Measurements from ENCODE around the gene TFAP2C.

The TFAP2C gene

DNA sequence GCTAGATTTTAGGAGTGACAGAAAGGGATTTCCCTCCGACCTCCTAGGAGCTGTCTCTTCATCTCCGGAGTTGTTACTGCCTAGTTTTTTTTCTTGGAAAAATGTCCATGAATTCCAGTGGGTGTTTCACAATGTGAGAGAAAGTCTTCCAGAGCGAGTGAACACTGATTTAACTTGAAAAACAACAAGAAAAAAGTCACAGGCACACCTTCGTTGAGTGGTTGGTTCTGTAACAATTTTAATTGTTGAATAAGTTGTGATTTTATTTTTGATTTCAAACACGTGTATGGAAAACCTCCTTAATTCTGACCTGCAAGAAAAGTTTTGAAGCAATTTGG, 2.9 kb downstream of the TFAP2C start:
- no peak for ATAC-seq
- TF ChIP-seq ISL1 (CRISPR knock-in tag; IDR thresholded peaks at IDR 0.05) (no peak), ZNF70 (CRISPR knock-in tag; IDR thresholded peaks at IDR 0.05) (no peak)

DNA sequence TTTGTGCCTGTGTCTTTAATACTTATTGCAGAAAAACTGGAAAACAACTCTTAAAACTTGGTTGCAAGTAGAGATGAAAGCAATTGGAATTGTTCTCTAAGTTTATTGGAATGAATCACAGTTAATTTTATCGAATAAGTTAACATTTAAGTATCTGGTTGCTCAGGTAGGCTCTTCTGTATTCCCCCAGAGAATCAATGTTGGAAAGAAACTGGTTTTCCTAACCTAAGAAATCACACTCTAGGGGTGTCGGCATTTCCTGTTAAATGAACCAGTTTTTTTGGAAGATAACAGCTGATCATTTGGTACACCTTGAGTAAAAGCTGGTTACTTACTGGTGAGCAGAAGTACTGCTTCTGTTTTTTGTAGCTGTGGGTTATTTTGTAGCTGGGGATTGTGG, 5.2 kb downstream of the TFAP2C start:
- TF ChIP-seq OSR1 (CRISPR knock-in tag; IDR thresholded peaks at IDR 0.05) (no peak), GLIS3 (CRISPR knock-in tag; IDR thresholded peaks at IDR 0.05) (no peak), ZC3H10 (CRISPR knock-in tag; IDR thresholded peaks at IDR 0.05) (no peak), PPARA (CRISPR knock-in tag; IDR thresholded peaks at IDR 0.05; ENCODE audit: borderline replicate concordance) (no peak), ARNTL (CRISPR knock-in tag; IDR thresholded peaks at IDR 0.05; ENCODE audit: borderline replicate concordance, low read depth) (no peak), TOX (CRISPR knock-in tag; IDR thresholded peaks at IDR 0.05; ENCODE audit: borderline replicate concordance) (no peak), ESRRG (CRISPR knock-in tag; IDR thresholded peaks at IDR 0.05) (no peak), ZFP30 (CRISPR knock-in tag; IDR thresholded peaks at IDR 0.05) (no peak), ZNF8 (CRISPR knock-in tag; IDR thresholded peaks at IDR 0.05) (no peak)
- TF ChIP-seq, protein P1, sequence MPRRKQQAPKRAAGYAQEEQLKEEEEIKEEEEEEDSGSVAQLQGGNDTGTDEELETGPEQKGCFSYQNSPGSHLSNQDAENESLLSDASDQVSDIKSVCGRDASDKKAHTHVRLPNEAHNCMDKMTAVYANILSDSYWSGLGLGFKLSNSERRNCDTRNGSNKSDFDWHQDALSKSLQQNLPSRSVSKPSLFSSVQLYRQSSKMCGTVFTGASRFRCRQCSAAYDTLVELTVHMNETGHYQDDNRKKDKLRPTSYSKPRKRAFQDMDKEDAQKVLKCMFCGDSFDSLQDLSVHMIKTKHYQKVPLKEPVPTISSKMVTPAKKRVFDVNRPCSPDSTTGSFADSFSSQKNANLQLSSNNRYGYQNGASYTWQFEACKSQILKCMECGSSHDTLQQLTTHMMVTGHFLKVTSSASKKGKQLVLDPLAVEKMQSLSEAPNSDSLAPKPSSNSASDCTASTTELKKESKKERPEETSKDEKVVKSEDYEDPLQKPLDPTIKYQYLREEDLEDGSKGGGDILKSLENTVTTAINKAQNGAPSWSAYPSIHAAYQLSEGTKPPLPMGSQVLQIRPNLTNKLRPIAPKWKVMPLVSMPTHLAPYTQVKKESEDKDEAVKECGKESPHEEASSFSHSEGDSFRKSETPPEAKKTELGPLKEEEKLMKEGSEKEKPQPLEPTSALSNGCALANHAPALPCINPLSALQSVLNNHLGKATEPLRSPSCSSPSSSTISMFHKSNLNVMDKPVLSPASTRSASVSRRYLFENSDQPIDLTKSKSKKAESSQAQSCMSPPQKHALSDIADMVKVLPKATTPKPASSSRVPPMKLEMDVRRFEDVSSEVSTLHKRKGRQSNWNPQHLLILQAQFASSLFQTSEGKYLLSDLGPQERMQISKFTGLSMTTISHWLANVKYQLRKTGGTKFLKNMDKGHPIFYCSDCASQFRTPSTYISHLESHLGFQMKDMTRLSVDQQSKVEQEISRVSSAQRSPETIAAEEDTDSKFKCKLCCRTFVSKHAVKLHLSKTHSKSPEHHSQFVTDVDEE (CRISPR knock-in tag; IDR thresholded peaks at IDR 0.05): no peak
- TF ChIP-seq, protein P2, sequence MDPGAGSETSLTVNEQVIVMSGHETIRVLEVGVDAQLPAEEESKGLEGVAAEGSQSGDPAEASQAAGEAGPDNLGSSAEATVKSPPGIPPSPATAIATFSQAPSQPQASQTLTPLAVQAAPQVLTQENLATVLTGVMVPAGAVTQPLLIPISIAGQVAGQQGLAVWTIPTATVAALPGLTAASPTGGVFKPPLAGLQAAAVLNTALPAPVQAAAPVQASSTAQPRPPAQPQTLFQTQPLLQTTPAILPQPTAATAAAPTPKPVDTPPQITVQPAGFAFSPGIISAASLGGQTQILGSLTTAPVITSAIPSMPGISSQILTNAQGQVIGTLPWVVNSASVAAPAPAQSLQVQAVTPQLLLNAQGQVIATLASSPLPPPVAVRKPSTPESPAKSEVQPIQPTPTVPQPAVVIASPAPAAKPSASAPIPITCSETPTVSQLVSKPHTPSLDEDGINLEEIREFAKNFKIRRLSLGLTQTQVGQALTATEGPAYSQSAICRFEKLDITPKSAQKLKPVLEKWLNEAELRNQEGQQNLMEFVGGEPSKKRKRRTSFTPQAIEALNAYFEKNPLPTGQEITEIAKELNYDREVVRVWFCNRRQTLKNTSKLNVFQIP (CRISPR knock-in tag; IDR thresholded peaks at IDR 0.05; ENCODE audit: borderline replicate concordance, low read depth): no peak
- TF ChIP-seq, protein P3, sequence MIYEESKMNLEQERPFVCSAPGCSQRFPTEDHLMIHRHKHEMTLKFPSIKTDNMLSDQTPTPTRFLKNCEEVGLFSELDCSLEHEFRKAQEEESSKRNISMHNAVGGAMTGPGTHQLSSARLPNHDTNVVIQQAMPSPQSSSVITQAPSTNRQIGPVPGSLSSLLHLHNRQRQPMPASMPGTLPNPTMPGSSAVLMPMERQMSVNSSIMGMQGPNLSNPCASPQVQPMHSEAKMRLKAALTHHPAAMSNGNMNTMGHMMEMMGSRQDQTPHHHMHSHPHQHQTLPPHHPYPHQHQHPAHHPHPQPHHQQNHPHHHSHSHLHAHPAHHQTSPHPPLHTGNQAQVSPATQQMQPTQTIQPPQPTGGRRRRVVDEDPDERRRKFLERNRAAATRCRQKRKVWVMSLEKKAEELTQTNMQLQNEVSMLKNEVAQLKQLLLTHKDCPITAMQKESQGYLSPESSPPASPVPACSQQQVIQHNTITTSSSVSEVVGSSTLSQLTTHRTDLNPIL (CRISPR knock-in tag; IDR thresholded peaks at IDR 0.05; ENCODE audit: low read depth): no peak
- TF ChIP-seq, protein P4, sequence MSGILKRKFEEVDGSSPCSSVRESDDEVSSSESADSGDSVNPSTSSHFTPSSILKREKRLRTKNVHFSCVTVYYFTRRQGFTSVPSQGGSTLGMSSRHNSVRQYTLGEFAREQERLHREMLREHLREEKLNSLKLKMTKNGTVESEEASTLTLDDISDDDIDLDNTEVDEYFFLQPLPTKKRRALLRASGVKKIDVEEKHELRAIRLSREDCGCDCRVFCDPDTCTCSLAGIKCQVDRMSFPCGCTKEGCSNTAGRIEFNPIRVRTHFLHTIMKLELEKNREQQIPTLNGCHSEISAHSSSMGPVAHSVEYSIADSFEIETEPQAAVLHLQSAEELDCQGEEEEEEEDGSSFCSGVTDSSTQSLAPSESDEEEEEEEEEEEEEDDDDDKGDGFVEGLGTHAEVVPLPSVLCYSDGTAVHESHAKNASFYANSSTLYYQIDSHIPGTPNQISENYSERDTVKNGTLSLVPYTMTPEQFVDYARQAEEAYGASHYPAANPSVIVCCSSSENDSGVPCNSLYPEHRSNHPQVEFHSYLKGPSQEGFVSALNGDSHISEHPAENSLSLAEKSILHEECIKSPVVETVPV (CRISPR knock-in tag; IDR thresholded peaks at IDR 0.05): no peak
- no peak for ATAC-seq

DNA sequence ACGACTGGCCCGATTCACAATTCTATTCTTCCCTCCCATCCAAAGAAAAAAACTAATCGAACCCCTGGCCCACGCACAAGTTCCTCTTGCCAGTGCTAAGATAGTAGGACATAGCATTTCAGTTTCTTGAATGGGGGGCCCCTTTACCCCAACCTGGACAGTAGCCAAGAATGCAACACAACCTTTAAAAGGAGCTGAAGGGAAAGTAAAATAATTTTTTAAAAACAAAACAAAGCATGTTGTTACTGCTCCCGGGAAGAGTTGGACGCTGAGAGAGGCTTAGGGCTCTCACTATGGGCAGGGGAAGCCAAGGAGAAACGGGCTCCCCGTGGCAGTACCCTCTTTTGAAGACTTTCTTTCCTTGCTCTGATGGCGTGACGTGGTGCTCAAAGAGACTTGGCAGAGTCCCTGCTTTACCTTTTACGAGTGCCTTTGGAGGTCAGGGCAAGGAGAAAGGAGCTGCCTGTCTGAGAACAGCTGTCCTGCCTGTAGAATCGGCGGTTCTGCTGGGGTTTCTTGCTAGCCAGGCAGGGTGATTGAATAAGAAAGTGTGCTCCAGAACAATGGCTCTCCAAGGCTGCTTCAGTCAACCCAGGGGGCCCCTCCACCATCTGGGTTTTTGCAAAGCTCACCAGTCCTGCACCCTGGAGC, 5.8 kb downstream of the TFAP2C start:
- TF ChIP-seq RARB (CRISPR knock-in tag; IDR thresholded peaks at IDR 0.05) (no peak), ZNF70 (CRISPR knock-in tag; IDR thresholded peaks at IDR 0.05) (no peak), ZFP30 (CRISPR knock-in tag; IDR thresholded peaks at IDR 0.05) (no peak), TOX (CRISPR knock-in tag; IDR thresholded peaks at IDR 0.05; ENCODE audit: borderline replicate concordance) (no peak), OSR1 (CRISPR knock-in tag; IDR thresholded peaks at IDR 0.05) (no peak), GLIS3 (CRISPR knock-in tag; IDR thresholded peaks at IDR 0.05) (no peak), PPARA (CRISPR knock-in tag; IDR thresholded peaks at IDR 0.05; ENCODE audit: borderline replicate concordance) (no peak), SNAI2 (CRISPR knock-in tag; IDR thresholded peaks at IDR 0.05) (no peak), BACH2 (CRISPR knock-in tag; IDR thresholded peaks at IDR 0.05; ENCODE audit: borderline replicate concordance) (no peak), ZNF8 (CRISPR knock-in tag; IDR thresholded peaks at IDR 0.05) (no peak), TCF4 (CRISPR knock-in tag; IDR thresholded peaks at IDR 0.05; ENCODE audit: borderline replicate concordance) (no peak), ESRRG (CRISPR knock-in tag; IDR thresholded peaks at IDR 0.05) (no peak), ZC3H10 (CRISPR knock-in tag; IDR thresholded peaks at IDR 0.05) (no peak), ZFP3 (CRISPR knock-in tag; IDR thresholded peaks at IDR 0.05) (no peak)
- TF ChIP-seq, protein P1 (CRISPR knock-in tag; IDR thresholded peaks at IDR 0.05): no peak
- TF ChIP-seq, protein P3 (CRISPR knock-in tag; IDR thresholded peaks at IDR 0.05; ENCODE audit: low read depth): no peak
- TF ChIP-seq, protein P4 (CRISPR knock-in tag; IDR thresholded peaks at IDR 0.05): no peak
- TF ChIP-seq, protein P2 (CRISPR knock-in tag; IDR thresholded peaks at IDR 0.05; ENCODE audit: borderline replicate concordance, low read depth): no peak
- ATAC-seq: no peak
